ENCODE results near the gene ZC3H7A.
"Not testable (repeated sequence)": the region's sequence is repeated elsewhere in the genome, so short reads cannot be mapped to it uniquely, and the experiment has no call there.

ZC3H7A gene

GRCh38 chr16:11800382-11800718 lies 3.3 kb upstream of the ZC3H7A start:
- no peak for DNase-seq

GRCh38 chr16:11799509-11800381 lies 2.7 kb upstream of the ZC3H7A start:
- DNase-seq, result peak; percentile 54

GRCh38 chr16:11799017-11799381 lies 1.9 kb upstream of the ZC3H7A start:
- DNase-seq, result no peak

GRCh38 chr16:11797957-11798299 lies 870 bp upstream of the ZC3H7A start:
- DNase-seq, result no peak

GRCh38 chr16:11796227-11797165 lies 562 bp downstream of the ZC3H7A start:
- peak; percentile 81 for DNase-seq

GRCh38 chr16:11795887-11796226 lies 1.2 kb downstream of the ZC3H7A start:
- DNase-seq, result no peak

GRCh38 chr16:11794996-11795886 lies 1.8 kb downstream of the ZC3H7A start:
- DNase-seq, result no peak

- DNase-seq, result no peak
These were observed 2.6 kb downstream of the ZC3H7A start for GRCh38 chr16:11794447-11794846.

- no peak for DNase-seq
These were observed 3.2 kb downstream of the ZC3H7A start for GRCh38 chr16:11793840-11794239.

- peak; percentile 61 for DNase-seq
These were observed 4.4 kb downstream of the ZC3H7A start for GRCh38 chr16:11792410-11793241.

- no peak for DNase-seq
These were observed 5.8 kb downstream of the ZC3H7A start for GRCh38 chr16:11791144-11791828.

- no peak for DNase-seq
These were observed 8.1 kb downstream of the ZC3H7A start for GRCh38 chr16:11788914-11789313.

GRCh38 chr16:11784980-11785599 lies 12.0 kb downstream of the ZC3H7A start:
- DNase-seq, result not testable (repeated sequence)

GRCh38 chr16:11784381-11784780 lies 12.7 kb downstream of the ZC3H7A start:
- not testable (repeated sequence) for DNase-seq

GRCh38 chr16:11784038-11784369 lies 13.1 kb downstream of the ZC3H7A start:
- no peak for DNase-seq

- DNase-seq, result no peak
These were observed 13.6 kb downstream of the ZC3H7A start for GRCh38 chr16:11783319-11784037.

GRCh38 chr16:11781773-11782172 lies 15.3 kb downstream of the ZC3H7A start:
- DNase-seq, result no peak

- DNase-seq, result no peak
These were observed 15.9 kb downstream of the ZC3H7A start for GRCh38 chr16:11780991-11781680.

GRCh38 chr16:11779074-11779473 lies 18.0 kb downstream of the ZC3H7A start:
- no peak for DNase-seq
